GM19240 (cell line): ENCODE measurements around the gene CCNG1.
A peak's percentile ranks its signal among the peaks of the same experiment; 100 is the strongest.
"Not testable (repeated sequence)": the region's sequence is repeated elsewhere in the genome, so short reads cannot be mapped to it uniquely, and the experiment has no call there.

Experiments used
- DNase-seq: peaks from one replicate; pipeline ENCODE4 v3.0.0; 2011; ENCODE audit warnings: low spot score; ENCODE audit not compliant: insufficient read length

CCNG1 gene

GRCh38 chr5:163437309-163438182 is at the start of gene CCNG1:
Gene CCNG1, plus strand, starts transcription at chr5:163437595. Its CDS starts 1,662 bp downstream, at chr5:163439257.
- peak; percentile 69 for DNase-seq

GRCh38 chr5:163395792-163396191 is 41.6 kb upstream of the CCNG1 start:
- DNase-seq = no peak

DNA sequence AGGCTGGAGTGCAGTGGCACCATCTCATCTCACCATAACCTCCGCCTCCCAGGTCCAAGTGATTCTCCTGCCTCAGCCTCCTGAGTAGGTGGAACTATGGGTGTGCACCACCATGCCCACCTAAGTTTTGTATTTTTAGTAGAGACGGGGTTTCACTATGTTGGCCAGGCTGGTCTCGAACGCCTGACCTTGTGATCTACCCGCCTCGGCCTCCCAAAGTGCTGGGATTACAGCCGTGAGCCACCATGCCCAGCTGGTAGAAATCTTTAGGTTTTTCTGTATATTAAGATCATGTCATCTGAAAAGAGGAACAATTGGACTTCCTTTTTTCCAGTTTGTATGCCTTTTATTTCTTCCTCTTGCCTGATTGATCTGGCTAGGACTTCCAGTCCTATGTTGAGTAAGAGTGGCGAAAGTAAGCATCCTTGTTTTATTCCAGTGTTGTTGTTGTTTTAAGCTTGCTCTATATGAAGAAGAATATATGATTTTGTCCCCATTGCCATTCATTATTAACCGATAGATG is 40.5 kb upstream of the CCNG1 start:
- DNase-seq = not testable (repeated sequence)

DNA sequence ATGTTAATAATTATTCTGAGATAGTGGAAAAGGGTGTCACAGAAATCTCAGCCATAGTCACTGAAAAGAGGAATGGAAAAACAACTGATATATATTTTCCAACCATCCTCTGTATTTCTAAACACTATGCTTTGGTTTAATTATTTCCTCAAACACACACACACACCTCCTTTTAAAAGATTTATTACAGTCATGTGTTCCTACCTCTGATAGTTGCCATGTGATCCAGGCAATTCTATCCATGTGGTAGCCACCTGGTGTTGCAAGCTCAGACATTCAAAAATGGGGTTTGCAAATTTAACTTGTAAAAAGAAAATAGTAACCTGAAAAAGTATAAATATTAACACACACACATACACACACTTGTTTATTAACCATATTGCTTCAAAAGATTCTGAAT is 40.0 kb upstream of the CCNG1 start:
- DNase-seq = no peak

- DNase-seq = no peak
These were observed 37.5 kb upstream of the CCNG1 start for GRCh38 chr5:163399923-163400322.

- DNase-seq = no peak
These were observed 36.1 kb upstream of the CCNG1 start for GRCh38 chr5:163401271-163401670.

DNA sequence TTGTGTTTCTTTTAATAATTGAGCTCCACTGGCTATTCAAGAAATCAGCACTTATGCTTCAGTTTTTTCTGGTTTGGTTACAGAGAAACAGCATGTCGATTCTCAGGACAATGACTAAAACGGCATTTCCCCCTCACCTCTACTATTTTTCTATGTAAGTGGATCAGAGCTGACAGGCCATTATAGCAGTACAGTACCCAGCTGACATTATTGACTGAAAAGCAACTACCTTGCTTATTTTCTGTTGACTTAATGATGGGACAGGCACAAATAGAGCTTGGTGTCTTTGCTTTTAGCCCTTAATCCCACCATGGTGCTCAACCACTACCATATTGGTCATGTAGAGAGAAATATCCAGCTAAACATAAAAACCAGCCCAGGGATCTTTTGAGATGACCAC is 35.4 kb upstream of the CCNG1 start:
- no peak for DNase-seq

GRCh38 chr5:163404364-163405173 is 32.8 kb upstream of the CCNG1 start:
- DNase-seq = no peak

DNA sequence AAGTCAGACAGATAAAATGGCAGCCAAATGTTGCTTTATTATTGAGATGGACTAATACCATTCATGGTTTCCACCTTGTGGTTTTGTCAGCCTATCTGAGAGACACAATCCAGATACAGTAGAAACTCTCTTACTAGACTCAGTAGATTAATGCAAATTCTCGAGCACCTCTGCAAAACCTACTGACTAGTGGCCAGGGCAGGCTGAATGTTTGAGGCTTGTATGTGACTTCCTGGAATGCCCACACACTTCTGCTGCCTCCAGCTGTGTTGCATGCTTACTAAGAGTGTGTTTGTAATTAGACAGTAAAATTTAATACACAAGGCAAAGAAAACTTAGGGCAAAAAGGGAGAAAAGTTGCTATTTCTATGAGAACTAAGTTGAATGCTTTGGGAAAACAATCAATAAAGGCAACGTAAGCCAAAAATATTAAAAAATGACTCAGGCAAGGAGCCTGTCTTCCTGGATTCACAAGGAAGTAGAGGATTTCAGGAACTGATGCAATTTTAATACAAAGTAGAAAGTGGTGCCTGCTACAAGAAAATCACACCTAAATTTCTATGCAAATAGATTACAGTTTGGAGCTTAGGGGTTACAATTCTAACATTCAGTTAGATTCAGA is 30.2 kb upstream of the CCNG1 start:
- DNase-seq = peak; percentile 0

DNA sequence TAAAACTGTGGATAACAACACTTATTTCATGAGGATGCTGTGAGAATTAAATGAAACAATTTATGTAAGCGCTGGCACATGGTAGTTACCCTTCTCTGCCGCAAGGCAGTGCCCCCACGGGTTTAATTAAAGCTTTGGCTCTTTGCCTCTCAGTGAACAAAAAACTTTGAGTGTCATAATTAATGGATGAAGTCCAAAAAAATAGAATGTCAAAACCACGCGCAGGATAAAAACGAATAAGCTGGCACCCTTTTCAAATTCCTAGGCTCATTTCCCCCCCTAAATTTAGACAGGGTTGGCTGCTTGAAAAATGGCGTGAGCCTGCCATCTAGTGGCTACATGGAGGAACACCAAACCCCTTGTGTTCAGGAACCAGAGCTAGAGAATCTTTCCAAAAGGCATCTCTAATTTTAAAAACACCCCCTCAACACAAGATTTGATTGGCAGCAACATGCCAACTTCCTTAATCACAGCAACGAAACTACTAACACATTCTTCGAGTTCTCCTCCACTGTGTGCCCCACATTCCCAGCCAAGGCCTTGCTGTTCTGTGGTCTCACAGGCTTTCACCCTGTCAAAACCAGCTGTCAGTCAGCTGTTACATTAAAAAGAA is 29.0 kb upstream of the CCNG1 start:
- peak; percentile 4 for DNase-seq

DNA sequence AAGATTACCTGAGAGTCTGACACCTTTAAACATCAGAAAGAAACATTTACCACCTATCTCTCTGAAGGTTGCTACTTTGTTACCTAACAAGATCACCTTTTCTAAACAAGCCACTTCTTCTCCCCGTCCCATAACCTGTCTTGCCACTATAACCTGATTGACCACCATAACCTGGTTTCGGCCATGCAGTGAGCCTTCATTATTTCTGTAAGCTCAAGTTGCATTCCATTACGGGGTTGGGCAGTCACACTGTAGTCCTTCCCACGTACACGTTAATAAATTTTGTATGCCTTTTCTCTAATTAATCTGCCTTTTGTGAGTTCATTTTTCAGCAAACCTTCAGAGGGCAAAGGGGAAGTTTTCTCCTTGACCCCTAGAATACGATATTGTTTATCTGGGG is 28.0 kb upstream of the CCNG1 start:
- no peak for DNase-seq

GRCh38 chr5:163410505-163410904 is 26.9 kb upstream of the CCNG1 start:
- DNase-seq = no peak

DNA sequence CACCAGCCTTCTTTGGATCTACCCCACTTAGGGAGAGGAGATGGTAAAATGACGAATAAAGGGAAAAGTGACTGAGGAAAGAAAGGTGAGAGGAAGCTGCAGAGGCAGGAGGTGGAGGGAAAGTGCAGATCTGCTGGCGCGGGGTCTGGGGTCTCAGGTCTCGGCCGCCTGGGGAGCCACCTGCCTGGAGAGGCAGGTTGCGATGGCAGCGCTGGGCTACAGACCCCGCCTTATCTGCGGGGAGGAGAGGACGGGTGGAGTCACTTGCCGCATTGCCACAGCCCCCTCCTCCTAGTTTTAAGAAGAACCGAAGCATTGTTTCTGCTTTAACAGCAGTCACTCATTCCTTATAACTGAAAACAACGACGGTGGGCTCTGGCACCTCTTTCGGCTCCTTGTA is 21.7 kb upstream of the CCNG1 start:
- DNase-seq = not testable (repeated sequence)

DNA sequence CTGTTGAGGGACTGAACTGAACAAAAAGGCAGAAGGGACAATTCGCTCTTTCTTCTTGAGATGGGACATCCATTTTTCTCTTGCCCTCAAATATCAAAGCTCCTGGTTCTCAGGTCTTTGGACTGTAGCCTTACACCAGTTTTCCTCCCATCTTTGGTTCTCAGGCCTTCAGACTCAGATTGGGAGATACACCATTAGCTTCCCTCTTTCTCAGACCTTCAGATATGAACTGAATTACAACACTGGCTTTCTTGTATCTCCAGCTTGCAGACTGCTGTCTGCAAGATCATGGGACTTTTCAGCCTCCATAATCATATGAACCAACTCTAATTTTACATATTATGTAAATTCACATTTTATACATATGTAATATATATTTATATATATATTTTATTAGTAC is 12.6 kb upstream of the CCNG1 start:
- no peak for DNase-seq

- not testable (repeated sequence) for DNase-seq
These were observed 11.3 kb upstream of the CCNG1 start for GRCh38 chr5:163426128-163426527.

GRCh38 chr5:163432544-163432943 is 4.9 kb upstream of the CCNG1 start:
- no peak for DNase-seq

GRCh38 chr5:163433271-163433670 is 4.1 kb upstream of the CCNG1 start:
- no peak for DNase-seq

DNA sequence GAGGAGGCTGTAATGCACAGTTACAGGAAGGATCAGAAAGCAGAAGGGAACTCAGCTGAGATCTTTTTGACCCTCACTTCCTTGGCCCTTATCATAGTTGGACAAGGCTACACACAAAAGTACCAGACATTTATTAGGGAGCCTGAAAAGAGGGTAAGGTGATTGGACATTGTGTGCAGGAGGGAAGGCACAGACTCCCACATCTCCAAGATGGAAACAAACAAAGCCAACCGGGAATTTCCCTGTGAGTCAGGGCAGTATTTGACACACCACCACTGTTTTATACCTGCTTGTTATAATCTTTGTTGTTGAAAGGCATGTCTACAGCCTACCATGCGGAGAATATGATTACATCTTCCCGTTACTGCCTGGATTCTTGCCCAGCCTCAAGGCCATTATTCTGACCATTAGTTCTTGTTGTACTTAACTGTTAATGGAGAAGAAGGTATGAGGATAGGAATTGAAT is 3.0 kb upstream of the CCNG1 start:
- DNase-seq = no peak

DNA sequence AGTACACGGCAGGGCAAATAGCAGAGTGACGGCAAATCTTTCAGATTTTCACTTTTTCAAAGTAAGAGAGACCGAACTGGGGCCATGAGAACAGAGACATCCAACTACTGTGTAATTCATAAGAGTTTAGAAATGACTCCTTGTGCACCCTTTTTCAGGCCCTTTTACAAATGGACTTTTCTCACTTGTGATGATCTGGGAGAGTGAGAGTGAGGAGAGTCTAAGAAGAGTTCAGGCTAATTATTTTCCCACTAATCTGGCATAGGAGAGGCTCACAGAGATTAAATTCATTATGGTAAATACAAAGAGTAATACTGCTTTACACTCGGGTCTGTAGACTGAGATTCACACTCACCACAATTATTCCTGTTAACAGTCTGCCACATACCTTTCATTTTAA is 880 bp upstream of the CCNG1 start:
- no peak for DNase-seq

DNA sequence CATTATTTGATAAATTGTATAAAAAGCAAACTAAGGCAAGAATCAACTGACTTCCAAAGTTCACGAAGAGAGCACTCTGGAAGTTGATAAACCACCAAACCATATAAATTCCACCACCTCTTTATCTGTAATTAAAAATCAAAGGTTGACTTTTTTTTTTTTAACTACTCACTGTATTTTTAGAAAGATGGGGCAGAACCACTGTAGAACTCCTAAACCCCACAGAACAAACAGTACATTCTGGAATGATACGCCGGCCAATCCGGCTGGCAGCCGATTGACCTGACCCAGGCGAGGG is 435 bp upstream of the CCNG1 start:
- no peak for DNase-seq

- DNase-seq = no peak
These were observed 1.7 kb downstream of the CCNG1 start for GRCh38 chr5:163439092-163439425.

DNA sequence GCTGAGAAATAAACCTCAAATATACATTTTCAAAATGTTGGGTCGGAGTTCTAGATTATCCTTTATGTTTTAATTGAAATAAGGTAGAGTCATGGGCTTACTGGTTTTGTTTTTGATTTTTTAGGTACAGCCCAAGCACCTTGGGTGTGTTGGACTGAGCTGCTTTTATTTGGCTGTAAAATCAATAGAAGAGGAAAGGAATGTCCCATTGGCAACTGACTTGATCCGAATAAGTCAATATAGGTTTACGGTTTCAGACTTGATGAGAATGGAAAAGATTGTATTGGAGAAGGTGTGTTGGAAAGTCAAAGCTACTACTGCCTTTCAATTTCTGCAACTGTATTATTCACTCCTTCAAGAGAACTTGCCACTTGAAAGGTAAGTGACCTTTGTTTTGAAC is 3.6 kb downstream of the CCNG1 start:
- DNase-seq = no peak
